Omental fat pad (tissue), 4 donors: ENCODE measurements around the gene STAG2. TPM values are rescaled to one million over a fixed set of nuclear protein-coding genes. Genes with fewer than 3 reads are reported as not detected.

Source experiments
- ATAC-seq: fragments of 150-250 bp; one replicate; pipeline ENCODE4 v1.9.1; 2016; ENCODE audit warnings: mild to moderate bottlenecking, moderate library complexity; ENCODE audit not compliant: low FRiP score
- DNase-seq: peaks from one replicate; pipeline ENCODE4 v3.0.0-alpha.2; 2019; ENCODE audit warnings: low spot score
- total RNA-seq, 4 donors: library from RNA; depleted of rRNA; stranded (reverse); fragments of >200 nt; gene quantifications; one replicate each; pipeline ENCODE4 v1.1.0, GENCODE V29; 2016
- TF ChIP-seq, protein P1 (sequence below), 3 donors: fragments of 450-650 bp; IDR thresholded peaks; one replicate each; pipeline ENCODE4 v1.5.1; 2016 to 2017; ENCODE audit warnings: antibody characterized with exemption in 3 of 3, mild to moderate bottlenecking in 3 of 3, moderate library complexity in 2 of 3

The STAG2 gene
- 10 to 100 TPM; 41.4 to 83.2 (median 58.9) TPM for total RNA-seq

DNA sequence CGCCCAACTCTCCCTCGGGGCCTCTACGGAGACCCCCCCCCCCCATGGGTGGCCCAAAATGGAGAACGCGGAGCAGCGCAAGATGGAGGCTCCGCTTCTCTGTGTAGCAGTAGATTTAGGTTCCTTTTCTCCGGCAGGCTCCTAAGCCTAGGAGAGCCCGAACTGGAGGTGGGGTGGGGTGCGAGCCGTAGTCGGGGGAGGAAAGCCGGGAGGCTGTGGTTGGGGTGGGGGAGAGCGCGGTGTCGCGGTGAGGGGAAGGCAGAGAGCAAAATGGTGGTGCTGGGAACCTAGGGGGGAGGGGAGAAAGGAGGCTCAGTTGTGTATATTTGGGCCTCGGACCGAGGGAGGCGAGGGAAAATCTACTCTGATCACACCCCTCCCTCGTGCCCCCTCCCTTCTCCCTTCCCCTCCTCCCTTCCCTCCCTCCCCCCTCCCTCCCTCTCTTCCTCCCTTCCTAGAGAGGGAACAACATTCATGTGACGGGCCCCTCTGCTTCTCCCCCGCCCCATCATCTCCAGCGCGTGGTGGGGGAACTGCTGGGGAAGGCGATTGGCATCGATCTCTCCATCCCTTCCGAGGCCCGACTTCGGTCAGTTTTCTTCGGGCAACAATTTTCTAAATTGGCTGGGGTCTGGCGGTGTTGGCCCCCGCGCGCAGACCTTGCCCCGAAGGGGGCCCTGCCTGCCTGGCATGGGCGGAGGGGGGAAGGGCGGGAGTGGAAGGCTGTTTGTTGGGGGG, at the start of gene STAG2:
STAG2 (plus strand) TSS at position 439 of the 738 bp plus-strand sequence. CDS start 60,922 bp downstream, outside the sequence.
- peak; percentile 39 for ATAC-seq
- TF ChIP-seq, protein P1, sequence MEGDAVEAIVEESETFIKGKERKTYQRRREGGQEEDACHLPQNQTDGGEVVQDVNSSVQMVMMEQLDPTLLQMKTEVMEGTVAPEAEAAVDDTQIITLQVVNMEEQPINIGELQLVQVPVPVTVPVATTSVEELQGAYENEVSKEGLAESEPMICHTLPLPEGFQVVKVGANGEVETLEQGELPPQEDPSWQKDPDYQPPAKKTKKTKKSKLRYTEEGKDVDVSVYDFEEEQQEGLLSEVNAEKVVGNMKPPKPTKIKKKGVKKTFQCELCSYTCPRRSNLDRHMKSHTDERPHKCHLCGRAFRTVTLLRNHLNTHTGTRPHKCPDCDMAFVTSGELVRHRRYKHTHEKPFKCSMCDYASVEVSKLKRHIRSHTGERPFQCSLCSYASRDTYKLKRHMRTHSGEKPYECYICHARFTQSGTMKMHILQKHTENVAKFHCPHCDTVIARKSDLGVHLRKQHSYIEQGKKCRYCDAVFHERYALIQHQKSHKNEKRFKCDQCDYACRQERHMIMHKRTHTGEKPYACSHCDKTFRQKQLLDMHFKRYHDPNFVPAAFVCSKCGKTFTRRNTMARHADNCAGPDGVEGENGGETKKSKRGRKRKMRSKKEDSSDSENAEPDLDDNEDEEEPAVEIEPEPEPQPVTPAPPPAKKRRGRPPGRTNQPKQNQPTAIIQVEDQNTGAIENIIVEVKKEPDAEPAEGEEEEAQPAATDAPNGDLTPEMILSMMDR (IDR thresholded peaks at IDR 0.05): no peak
- DNase-seq: no peak

DNA sequence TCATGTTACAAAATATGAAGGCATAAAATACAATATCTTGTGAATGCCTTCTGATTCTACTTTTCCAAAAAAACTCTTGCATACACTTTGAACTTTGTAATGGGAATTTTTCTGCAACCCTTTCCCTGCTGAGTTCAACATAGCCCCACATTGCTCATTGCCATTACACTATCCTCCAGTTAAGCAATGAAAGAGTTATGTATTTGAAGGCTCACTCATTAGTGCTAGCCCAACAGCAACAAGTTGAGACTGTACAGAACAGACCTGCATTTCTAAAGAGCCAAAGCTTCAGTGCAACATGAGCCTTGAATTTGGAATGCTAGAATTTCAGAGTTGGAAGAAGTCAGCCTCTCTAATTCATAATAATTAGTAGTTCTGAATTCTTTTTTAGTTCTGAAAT, 44.4 kb upstream of the STAG2 start:
- no peak for ATAC-seq
- no peak for DNase-seq
- TF ChIP-seq, protein P1 (IDR thresholded peaks at IDR 0.05): no peak

DNA sequence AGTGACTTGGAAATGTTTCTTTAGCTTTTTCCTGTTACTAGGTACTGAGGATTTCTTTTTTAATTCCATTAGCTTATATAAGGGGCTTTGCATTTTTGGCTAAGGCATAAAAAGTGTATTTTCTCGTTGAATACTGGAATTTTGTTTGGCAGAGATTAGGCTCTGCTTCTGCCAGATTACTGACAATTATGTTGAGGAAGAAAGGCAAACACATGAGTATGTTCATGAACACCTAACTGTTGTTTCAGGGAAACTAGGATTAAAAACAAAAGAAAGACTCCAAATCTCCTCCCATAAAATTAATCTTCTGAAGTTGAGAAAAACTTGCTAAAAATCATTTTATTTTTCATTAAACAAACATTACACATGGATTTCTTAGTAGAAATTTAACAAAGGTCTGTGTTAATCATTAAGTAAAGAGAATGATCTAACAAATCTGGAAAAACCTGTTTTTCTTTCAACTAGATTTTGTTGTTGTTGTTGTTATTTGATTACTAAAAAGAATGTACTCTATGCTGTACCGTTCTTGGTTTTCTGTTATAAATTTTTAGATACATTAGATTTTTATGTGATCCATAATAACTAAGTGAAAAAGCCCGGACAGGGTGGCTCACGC, 43.3 kb upstream of the STAG2 start:
- ATAC-seq (no peak), DNase-seq (no peak)
- TF ChIP-seq, protein P1 (IDR thresholded peaks at IDR 0.05): no peak

DNA sequence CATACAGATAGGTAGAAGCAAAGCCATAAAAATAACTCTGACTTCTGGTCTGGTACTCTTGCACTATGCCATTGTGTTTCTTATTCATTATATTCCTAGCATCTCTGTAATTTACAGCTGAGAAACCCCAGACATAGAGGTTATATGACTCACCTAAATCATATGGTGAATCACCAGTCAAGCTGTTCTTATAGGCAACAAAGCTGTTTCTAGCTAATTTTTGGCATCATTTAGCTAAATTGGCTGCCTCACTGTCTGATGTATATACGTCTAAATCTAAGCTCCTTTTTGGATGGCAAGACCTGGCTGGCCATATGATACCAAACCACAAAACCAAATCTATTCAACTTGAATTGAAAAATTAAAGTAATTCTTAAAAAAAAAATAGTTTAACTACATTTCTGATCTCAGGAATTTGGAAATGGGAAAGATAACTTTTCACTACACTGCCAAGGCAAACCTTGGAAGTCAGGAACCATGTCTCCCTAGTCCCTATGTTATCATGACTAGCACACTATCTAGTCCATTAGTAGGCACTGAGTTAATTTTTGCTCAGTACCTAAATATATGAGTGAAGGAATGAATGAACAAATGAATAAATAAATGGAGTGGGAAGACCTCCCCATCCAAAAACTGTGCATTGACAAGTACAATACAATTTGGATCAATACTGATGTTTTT, 41.3 kb upstream of the STAG2 start:
- TF ChIP-seq, protein P1 (IDR thresholded peaks at IDR 0.05): no peak
- DNase-seq: no peak

DNA sequence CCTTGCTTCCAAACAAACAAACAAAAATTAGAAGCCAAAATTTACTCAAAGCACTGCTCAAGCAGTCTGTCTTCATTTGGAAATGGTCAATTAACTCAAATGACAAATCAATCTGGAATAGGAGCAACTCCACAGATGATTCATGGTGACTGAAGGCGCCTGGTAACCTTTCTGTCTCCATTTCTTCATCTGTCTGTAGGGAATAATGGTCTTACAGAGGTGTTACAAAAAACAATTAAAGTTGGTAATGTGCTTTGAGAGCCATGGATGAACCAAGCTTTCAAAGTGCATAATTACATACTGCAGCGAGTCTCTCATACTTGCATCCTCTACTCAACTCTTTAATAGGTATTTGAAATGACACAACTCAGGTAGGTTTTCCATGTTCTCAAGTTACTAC, 38.3 kb upstream of the STAG2 start:
- no peak for DNase-seq
- no peak for ATAC-seq
- TF ChIP-seq, protein P1 (IDR thresholded peaks at IDR 0.05): no peak

More for the DNA sequence above, 41.3 kb upstream of the STAG2 start:
- ATAC-seq: no peak

DNA sequence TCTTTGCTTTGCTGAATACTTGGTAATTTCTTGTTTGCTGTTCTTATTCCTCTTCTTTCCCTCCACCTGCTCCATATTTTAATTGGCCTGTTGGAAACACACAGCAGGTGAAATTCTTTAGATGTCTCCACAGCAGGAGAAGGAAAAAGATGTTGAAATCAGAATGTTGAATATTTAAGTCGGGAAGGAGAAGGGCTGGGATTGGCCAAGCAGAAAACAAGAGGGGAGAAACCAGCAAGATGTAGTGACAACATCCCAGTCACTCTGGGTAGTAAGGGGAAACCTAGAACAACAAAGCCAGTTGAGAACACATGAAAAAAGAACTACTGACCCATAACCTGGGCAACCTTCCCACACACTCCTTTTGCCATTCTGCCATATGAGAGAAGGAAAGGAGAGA, 37.3 kb upstream of the STAG2 start:
- DNase-seq: no peak
- TF ChIP-seq, protein P1 (IDR thresholded peaks at IDR 0.05): no peak
- no peak for ATAC-seq
